Ammon's horn (tissue), 1 donor: ENCODE data around the gene BNIP3.
"Not testable (repeated sequence)": the region's sequence is repeated elsewhere in the genome, so short reads cannot be mapped to it uniquely, and the experiment has no call there.

ENCODE experiments used
- DNase-seq: peaks from one replicate; pipeline ENCODE4 v3.0.0-alpha.2; 2016; ENCODE audit warnings: low spot score

BNIP3 gene

DNA sequence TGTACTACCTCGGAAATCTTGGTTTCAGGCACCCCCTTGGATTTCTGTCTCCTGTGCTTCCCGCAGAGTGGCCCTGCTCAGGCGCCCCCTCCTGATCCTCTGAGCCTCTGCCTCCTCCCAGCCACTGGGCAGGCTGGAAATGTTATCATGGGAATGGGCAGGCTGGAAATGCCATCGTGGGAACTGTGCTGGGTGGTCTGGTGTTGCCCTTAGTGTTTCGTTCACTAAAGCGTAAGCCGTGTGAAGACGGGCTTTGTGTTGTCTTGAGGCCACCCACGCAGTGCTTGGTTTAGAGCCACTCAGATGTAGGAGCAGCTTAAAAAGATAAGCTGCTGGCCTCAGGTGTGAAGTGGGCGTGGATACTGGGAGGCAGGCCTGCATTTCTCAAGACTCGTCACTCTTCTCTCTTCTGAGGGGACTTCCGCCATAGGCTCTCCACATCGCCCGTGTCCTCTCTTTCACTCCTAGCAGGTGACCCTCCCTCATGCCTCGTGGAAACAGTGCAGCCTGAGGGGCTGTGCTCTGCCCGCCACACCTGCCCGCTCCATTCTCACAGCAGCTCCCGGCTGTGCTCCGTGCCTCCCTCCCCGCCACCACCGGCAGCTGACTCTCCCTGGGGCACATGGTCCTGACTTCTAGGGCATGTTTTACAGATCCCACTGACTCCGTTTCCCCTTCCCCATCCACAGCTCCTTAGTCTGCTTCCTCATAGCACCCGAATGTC is 52.4 kb downstream of the BNIP3 start:
- no peak for DNase-seq

DNA sequence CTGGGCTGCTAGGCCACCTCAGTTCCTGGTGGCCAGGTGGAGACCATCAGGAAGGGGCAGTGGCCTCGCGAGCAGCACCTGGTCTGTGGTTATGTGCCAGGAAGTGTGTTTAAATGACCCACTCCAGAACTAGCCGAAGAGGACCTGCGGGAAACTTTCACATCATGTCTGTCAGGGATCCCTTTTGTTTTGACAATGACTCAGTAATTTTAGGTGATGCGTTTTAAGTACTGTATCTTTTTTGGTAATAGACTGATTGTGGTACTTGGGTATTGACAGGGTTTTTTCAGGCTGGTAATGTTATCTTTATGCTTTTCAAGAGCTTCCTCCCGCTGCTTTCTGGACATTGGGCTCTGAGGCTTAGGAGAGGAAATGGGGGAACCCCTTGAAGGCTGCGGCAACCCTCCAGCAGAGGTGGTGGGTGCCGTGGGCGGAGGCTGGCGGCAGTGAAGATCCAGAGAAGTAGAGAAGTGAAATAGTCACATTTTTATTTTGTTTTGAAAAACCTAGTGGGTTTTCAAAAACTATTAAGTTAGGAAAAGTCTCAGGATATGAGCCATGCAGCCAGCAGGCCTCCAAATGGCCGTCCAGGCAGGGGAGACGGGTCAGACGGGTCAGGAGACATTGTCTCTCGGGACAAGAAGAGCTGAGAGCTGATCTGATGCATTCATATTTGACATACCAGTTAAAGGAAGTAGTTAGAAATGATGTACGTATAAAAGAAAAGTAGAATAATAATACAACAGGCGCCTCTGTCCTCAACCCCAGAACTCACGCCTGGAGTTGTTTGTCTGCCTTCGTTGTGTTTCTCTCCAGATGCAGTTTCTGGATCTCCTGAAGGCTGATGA is 53.3 kb downstream of the BNIP3 start:
- DNase-seq, result no peak

DNA sequence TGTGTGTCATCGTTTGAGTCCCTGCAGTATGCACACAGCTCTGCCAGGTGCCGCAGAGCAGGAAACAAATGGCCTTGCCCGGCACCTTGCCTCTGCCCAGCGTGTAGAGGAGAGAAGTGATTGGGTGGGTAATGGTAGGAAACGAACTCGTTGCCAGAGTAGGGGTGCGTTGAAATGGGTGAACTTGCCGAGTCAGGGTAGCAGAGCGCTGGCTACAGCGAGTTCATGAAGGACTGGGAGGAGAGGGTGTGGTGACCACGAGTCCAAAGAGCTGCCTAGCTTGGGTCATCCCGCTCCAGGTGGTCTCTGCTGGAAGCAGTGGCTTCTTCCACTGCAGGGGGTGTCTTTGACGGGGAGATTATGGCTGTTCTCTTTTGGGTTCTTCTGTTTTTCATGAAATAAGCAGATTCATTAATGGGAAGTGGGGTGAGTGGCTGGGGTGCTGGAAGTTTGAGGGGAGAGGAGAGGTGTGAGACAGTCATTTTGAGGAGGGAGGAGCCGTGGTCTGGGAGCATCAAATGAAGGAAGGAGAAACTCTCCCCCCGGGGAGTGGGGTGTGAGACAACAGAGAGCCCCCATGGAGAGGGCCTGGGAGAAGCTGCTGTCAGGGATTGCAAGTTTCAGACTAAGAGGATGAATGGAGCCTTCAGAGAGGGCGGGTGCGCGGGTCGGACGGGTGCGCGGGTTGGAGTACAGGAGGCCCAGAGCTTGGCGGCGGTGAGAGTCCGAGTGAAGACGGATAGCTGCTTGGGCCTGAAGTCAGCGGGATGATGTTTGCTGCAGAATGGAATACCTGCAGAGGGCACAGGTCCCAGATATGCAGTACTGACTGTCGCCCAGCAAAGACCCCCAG is 54.8 kb downstream of the BNIP3 start:
- DNase-seq, result no peak

DNA sequence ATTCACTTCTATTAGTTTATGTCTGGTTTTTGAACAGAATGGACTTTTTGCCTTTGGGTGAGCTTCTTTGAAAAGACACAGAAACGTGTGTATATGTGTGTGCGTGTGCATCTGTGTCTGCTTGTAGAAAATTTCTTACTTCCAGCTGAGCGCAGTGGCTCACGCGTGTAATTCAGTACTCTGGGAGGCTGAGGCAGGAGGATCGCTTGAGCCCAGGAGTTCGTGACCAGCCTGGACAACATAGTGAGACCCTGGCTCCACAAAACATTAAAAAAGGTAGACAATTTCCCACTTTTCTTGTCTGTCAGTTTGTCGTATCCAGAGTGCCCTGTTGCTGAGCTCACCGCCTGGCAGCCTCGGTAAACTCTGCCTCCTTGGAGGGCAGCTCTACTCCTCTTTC is 55.5 kb downstream of the BNIP3 start:
- DNase-seq, result no peak

DNA sequence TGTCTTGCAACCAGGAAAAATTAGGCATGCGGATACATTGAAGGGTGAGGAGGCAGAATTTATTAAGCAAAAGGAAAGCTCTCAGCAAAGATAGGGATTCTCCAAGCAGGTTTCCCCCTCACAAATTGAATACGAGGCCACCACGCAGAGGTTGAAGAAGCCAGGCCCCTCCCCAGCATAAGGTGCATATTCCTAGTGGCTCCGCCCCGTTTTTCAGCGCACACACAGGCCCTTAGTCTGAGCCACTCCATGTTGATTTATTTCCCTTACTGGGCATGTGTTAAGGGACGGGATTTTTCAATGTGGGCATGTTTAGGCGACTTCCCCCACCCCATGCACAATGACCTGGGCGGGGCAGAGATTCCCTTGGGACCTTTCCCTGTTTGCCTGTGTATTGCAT is 56.0 kb downstream of the BNIP3 start:
- no peak for DNase-seq

DNA sequence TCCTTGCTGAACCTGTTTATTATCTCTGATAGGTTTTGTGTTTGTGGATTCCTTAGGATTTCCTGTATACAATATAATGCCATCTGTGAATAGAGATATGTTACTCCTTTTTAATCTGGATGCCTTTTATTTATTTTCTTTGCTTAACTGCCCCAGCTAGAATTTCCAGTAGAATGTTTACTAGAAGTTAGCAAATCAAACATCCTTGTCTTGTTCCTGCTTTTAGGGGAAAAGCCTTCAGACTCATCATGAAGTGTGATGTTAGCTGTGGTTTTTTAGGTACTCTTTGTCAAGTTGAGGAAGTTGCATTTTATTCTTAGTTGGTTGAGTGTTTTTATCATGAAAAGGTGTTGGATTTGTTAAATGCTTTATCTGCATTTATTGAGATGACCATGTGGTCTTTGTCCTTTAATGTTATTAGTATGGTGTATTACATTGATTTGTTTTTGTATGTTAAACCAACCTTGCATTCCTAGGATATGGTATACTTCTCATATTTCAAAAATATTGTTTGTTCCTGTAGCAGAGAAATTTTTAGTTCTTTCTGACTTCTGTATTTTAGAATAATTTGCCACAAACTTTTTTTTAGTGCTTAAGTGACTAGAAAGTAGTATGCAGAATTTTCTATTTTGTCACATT is 56.6 kb downstream of the BNIP3 start:
- DNase-seq, result no peak

DNA sequence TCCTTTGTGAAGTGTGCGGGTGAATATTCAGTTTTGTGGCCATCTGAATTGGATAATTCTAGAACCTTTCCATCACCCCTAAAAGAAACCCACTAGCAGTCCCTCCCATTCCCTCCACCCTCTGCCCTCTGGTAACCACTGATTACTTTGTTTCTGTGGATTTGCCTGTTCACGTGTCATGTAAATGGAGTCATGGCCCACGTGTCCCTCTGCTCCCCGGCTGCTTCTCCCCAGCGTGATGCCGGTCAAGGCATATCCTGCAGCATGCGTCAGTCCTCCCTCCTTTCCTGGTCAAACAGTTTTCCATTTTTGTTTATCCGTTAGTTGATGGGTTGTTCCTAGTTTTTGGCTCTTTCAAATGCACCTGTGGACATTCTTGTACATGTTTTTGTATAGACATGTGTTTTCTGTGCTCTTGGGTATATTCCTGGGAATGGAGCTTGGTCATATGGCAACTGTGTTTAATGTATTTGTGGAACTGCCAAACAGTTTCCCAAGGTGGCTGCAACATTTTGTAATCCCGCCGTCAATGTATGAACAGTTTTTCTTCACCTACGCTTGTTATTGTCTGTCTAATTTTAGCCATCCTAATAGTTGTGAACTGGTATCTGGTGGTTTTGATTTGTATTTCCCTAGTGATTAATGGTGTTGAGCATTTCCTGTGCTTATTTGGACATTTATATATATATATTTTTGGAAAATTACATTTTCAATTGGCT is 58.5 kb downstream of the BNIP3 start:
- no peak for DNase-seq

DNA sequence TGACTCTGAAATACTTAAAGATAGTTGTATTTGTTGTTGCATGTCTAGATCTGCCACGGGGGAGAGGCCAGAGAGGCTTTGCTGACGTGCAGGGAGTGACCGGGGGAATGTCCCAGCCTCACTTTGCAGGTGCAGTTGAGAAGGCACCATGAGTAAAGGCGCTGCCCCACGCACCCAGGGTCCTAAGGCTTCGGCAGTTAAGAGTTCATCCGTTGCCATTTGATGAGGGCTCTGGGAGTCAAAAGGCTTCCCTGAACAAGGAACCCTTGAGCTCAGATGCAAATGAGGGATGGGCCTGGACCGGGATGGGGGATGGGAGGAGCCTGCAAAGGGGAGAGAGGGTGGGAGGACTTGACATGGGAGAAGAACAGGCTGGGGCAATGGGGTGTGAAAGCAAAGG is 60.5 kb downstream of the BNIP3 start:
- peak; percentile 66 for DNase-seq

DNA sequence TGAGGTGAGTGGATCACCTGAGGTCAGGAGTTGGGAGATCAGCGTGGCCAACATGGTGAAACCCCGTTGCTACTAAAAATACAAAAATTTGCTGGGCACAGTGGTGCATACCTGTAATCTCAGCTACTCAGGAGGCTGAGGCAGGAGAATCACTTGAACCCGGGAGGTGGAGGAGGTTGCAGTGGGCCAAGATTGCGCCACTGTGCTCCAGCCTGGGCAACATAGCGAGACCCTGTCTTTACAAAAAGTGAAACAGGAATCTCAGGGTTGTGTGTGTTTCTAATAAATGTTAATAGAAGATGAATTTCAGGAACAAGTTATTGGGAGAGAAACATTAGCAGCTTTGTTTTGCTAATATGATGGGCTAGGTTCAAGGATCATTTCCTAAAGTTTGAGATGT is 61.0 kb downstream of the BNIP3 start:
- DNase-seq, result no peak

DNA sequence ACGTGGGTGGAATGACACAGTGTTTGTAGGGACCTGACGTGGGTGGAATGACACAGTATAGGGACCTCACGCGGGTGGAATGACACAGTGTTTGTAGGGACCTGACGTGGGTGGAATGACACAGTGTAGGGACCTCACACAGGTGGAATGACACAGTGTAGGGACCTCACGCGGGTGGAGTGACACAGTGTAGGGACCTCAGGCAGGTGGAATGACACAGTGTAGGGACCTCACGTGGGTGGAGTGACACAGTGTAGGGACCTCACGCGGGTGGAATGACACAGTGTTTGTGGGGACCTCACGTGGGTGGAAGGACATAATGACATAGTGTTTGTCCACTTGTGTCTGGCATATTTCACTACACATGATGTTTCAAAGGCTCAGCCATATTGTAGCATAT is 61.6 kb downstream of the BNIP3 start:
- DNase-seq, result no peak

DNA sequence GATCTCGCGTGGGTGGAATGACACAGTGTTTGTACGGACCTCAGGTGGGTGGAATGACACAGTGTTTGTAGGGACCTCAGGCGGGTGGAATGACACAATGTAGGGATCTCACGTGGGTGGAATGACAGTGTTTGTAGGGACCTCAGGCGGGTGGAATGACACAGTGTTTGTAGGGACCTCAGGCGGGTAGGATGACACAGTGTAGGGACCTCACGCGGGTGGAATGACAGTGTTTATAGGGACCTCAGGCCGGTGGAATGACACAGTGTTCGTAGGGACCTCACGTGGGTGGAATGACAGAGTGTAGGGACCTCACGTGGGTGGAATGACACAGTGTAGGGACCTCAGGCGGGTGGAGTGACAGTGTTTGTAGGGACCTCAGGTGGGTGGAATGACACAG is 62.3 kb downstream of the BNIP3 start:
- DNase-seq, result not testable (repeated sequence)
